GM23338 (cell line): ENCODE data around the gene IRX2. TPM values are rescaled to one million over a fixed set of nuclear protein-coding genes. Genes with fewer than 3 reads are reported as not detected.

ENCODE experiments used
- ATAC-seq: fragments of 200-7000 bp; cut with Tn5 transposase; 3 replicates; pipeline ENCODE4 v1.9.1; 2020
- DNase-seq: peaks from one replicate; pipeline ENCODE4 v3.0.0-alpha.2; 2015; ENCODE audit warnings: low spot score
- H2AFZ ChIP-seq: fragments of 200-600 bp; sonication (generic); 2 replicates; pipeline ENCODE4 v1.8.0; 2016; ENCODE audit warnings: antibody characterized with exemption, mild to moderate bottlenecking, moderate library complexity
- H3F3A ChIP-seq: fragments of 200-600 bp; sonication (generic); replicated peaks from 2 replicates; pipeline ENCODE4 v1.8.0; 2017; ENCODE audit warnings: antibody characterized with exemption, mixed run types, low read depth
- H3K27ac ChIP-seq: fragments of 200-600 bp; sonication (generic); 2 replicates; pipeline ENCODE4 v1.6.1; 2016; ENCODE audit warnings: low read depth
- H3K27me3 ChIP-seq: fragments of 200-600 bp; sonication (generic); 2 replicates; pipeline ENCODE4 v1.8.0; 2016; ENCODE audit warnings: mild to moderate bottlenecking, mixed run types, moderate library complexity; ENCODE audit not compliant: insufficient read depth
- H3K36me3 ChIP-seq: fragments of 200-600 bp; sonication (generic); 2 replicates; pipeline ENCODE4 v1.8.0; 2016; ENCODE audit warnings: mild to moderate bottlenecking; ENCODE audit not compliant: insufficient read depth
- H3K4me1 ChIP-seq: fragments of 200-600 bp; sonication (generic); 2 replicates; pipeline ENCODE4 v1.8.0; 2016; ENCODE audit warnings: mild to moderate bottlenecking, moderate library complexity; ENCODE audit not compliant: insufficient read depth
- H3K4me2 ChIP-seq: fragments of 200-600 bp; sonication (generic); 2 replicates; pipeline ENCODE4 v1.7.1; 2017; ENCODE audit warnings: mixed run types
- H3K4me3 ChIP-seq: fragments of 200-600 bp; sonication (generic); 2 replicates; pipeline ENCODE4 v1.6.1; 2016; ENCODE audit warnings: mixed run types
- H3K79me2 ChIP-seq: fragments of 200-600 bp; sonication (generic); replicated peaks from 2 replicates; pipeline ENCODE4 v1.8.0; 2017; ENCODE audit warnings: mild to moderate bottlenecking; ENCODE audit not compliant: insufficient read depth
- H3K9me2 ChIP-seq: fragments of 200-600 bp; sonication (generic); 2 replicates; pipeline ENCODE4 v1.8.0; 2017; ENCODE audit not compliant: insufficient read depth
- H4K20me1 ChIP-seq: fragments of 200-600 bp; sonication (generic); replicated peaks from 2 replicates; pipeline ENCODE4 v1.8.0; 2017; ENCODE audit warnings: mild to moderate bottlenecking; ENCODE audit not compliant: insufficient read depth
- H3K27ac Mint-ChIP-seq: 2 replicates; pipeline ENCODE4 v1.8.0; 2020; ENCODE audit warnings: inconsistent platforms, mild to moderate bottlenecking, moderate library complexity, mixed read lengths
- H3K27me3 Mint-ChIP-seq: 3 replicates; pipeline ENCODE4 v1.8.0; 2022; ENCODE audit warnings: low read depth, mild to moderate bottlenecking, moderate library complexity, mixed read lengths, inconsistent platforms; ENCODE audit not compliant: insufficient read depth, poor library complexity
- H3K36me3 Mint-ChIP-seq: 3 replicates; pipeline ENCODE4 v1.8.0; 2021; ENCODE audit warnings: low read depth, mild to moderate bottlenecking, inconsistent platforms, moderate library complexity, mixed read lengths
- H3K4me1 Mint-ChIP-seq: 3 replicates; pipeline ENCODE4 v1.8.0; 2020; ENCODE audit warnings: mild to moderate bottlenecking, inconsistent platforms, mixed read lengths
- H3K4me3 Mint-ChIP-seq: 3 replicates; pipeline ENCODE4 v1.8.0; 2021; ENCODE audit warnings: moderate library complexity, mild to moderate bottlenecking, inconsistent platforms, mixed read lengths
- H3K9me3 Mint-ChIP-seq: 3 replicates; pipeline ENCODE4 v1.8.0; 2020; ENCODE audit warnings: moderate library complexity, mild to moderate bottlenecking, inconsistent platforms, mixed read lengths
- CREB1 ChIP-seq: fragments of 250-450 bp; sonication (Bioruptor Pico); IDR thresholded peaks from 2 replicates; pipeline ENCODE4 v1.5.0; 2020; ENCODE audit warnings: low read depth, mild to moderate bottlenecking, moderate library complexity
- EZH2 ChIP-seq: fragments of 200-600 bp; sonication (generic); IDR thresholded peaks from one replicate; pipeline ENCODE4 v1.8.0; 2017; ENCODE audit warnings: antibody characterized with exemption, mild to moderate bottlenecking, low read depth; ENCODE audit not compliant: unreplicated experiment
- EZH2phosphoT487 ChIP-seq: fragments of 200-600 bp; sonication (generic); IDR thresholded peaks from one replicate; pipeline ENCODE4 v1.8.1; 2018; ENCODE audit warnings: antibody characterized with exemption; ENCODE audit not compliant: unreplicated experiment
- JUNB ChIP-seq: IDR thresholded peaks from one replicate; pipeline ENCODE4 v1.6.1; 2016; ENCODE audit warnings: antibody characterized with exemption; ENCODE audit not compliant: unreplicated experiment
- NANOG ChIP-seq: IDR thresholded peaks from 2 replicates; pipeline ENCODE4 v1.6.1; 2016; ENCODE audit warnings: antibody characterized with exemption, borderline replicate concordance
- POLR2AphosphoS5 ChIP-seq: IDR thresholded peaks from 2 replicates; pipeline ENCODE4 v1.6.1; 2016; ENCODE audit warnings: antibody characterized with exemption, low read depth
- REST ChIP-seq: IDR thresholded peaks from one replicate; pipeline ENCODE4 v1.6.1; 2018; ENCODE audit warnings: antibody characterized with exemption; ENCODE audit not compliant: unreplicated experiment
- STAT1 ChIP-seq: IDR thresholded peaks from one replicate; pipeline ENCODE4 v1.6.1; 2016; ENCODE audit warnings: antibody characterized with exemption; ENCODE audit not compliant: unreplicated experiment
- ZNF114 ChIP-seq: fragments of 250-450 bp; sonication (Bioruptor Pico); IDR thresholded peaks from 2 replicates; pipeline ENCODE4 v1.5.0; 2020; ENCODE audit warnings: mild to moderate bottlenecking, moderate library complexity
- ZNF331 ChIP-seq: fragments of 250-450 bp; sonication (Bioruptor Pico); IDR thresholded peaks from 2 replicates; pipeline ENCODE4 v1.5.0; 2020; ENCODE audit warnings: low read depth, mild to moderate bottlenecking, moderate library complexity
- polyA plus RNA-seq: library from polyadenylated mRNA; unstranded; fragments of >200 nt; fragmentation: Nextera tagmentation; extraction: Ambion mirVana; gene quantifications from 2 replicates; pipeline ENCODE4 v1.2.1, GENCODE V29; 2016
- total RNA-seq: library from RNA; depleted of rRNA; stranded (reverse); fragments of >200 nt; shearing (Covaris generic); gene quantifications from 2 replicates; pipeline ENCODE4 v1.2.3, GENCODE V29; 2014
- TF ChIP-seq, protein P1 (sequence below), 2 experiments: fragments of 200-600 bp in 1 of 2; sonication (generic) in 1 of 2; conservative IDR thresholded peaks; 2 replicates each; pipeline versions ENCODE4 v1.5.1 to v1.6.1; 2016 to 2017; ENCODE audit warnings: antibody characterized with exemption in 2 of 2, low read depth in 2 of 2, mild to moderate bottlenecking in 2 of 2, moderate library complexity in 1 of 2
- TF ChIP-seq, protein P2 (sequence below): IDR thresholded peaks from 2 replicates; pipeline ENCODE4 v1.6.1; 2016; ENCODE audit warnings: antibody characterized with exemption
- TF ChIP-seq, protein P3 (sequence below): fragments of 250-450 bp; sonication (Bioruptor Pico); IDR thresholded peaks from 2 replicates; pipeline ENCODE4 v1.5.0; 2020; ENCODE audit warnings: mild to moderate bottlenecking, moderate library complexity

Gene IRX2
- total and polyA plus RNA-seq, 2 experiments from 2014 or later = 13.6 to 25.3 TPM

DNA sequence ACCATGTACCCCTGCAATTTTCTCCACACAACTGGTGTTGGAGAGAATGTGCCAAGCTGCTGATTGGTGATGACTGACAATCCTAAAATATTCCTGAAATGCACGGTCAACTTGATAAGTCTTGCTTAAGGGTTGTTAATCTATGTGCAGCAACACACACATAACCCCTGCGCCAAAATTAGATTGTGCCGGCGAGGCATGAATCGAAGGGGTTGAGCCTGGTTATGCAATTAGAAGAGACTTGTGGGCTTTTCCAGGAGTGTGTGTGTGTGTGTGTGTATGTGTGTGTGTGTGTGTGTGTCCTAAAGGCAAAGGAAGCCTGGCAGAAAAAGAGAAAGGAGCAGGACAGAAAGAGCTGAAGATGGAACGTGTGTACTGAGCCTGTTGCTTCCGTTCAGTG lies 22.3 kb downstream of the IRX2 start:
- H3K27ac ChIP-seq = no peak overlapping the region
- H2AFZ ChIP-seq = no peak overlapping the region
- Mint-ChIP-seq H3K27ac (no peak overlapping the region), H3K4me1 (peaks cover 3% of the 10 kb centered on the region), H3K4me3 (no peak overlapping the region), H3K36me3 (no peaks in the 10 kb centered on the region), H3K9me3 (no peaks in the 10 kb centered on the region), H3K27me3 (peaks cover 7% of the 10 kb centered on the region)
- H4K20me1 ChIP-seq = no peaks in the 10 kb centered on the region
- TF ChIP-seq JUNB (no peak), POLR2AphosphoS5 (no peak), ZNF331 (CRISPR knock-in tag) (no peak), ZNF114 (CRISPR knock-in tag) (no peak), EZH2 (no peak), NANOG (no peak), REST (no peak), EZH2phosphoT487 (no peak), CREB1 (CRISPR knock-in tag) (no peak), STAT1 (no peak)
- TF ChIP-seq, protein P1, sequence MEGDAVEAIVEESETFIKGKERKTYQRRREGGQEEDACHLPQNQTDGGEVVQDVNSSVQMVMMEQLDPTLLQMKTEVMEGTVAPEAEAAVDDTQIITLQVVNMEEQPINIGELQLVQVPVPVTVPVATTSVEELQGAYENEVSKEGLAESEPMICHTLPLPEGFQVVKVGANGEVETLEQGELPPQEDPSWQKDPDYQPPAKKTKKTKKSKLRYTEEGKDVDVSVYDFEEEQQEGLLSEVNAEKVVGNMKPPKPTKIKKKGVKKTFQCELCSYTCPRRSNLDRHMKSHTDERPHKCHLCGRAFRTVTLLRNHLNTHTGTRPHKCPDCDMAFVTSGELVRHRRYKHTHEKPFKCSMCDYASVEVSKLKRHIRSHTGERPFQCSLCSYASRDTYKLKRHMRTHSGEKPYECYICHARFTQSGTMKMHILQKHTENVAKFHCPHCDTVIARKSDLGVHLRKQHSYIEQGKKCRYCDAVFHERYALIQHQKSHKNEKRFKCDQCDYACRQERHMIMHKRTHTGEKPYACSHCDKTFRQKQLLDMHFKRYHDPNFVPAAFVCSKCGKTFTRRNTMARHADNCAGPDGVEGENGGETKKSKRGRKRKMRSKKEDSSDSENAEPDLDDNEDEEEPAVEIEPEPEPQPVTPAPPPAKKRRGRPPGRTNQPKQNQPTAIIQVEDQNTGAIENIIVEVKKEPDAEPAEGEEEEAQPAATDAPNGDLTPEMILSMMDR (conservative IDR thresholded peaks at IDR 0.05; ENCODE audit: low read depth in 2 of 2) = no peak
- TF ChIP-seq, protein P2, sequence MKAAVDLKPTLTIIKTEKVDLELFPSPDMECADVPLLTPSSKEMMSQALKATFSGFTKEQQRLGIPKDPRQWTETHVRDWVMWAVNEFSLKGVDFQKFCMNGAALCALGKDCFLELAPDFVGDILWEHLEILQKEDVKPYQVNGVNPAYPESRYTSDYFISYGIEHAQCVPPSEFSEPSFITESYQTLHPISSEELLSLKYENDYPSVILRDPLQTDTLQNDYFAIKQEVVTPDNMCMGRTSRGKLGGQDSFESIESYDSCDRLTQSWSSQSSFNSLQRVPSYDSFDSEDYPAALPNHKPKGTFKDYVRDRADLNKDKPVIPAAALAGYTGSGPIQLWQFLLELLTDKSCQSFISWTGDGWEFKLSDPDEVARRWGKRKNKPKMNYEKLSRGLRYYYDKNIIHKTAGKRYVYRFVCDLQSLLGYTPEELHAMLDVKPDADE = no peak
- TF ChIP-seq, protein P3, sequence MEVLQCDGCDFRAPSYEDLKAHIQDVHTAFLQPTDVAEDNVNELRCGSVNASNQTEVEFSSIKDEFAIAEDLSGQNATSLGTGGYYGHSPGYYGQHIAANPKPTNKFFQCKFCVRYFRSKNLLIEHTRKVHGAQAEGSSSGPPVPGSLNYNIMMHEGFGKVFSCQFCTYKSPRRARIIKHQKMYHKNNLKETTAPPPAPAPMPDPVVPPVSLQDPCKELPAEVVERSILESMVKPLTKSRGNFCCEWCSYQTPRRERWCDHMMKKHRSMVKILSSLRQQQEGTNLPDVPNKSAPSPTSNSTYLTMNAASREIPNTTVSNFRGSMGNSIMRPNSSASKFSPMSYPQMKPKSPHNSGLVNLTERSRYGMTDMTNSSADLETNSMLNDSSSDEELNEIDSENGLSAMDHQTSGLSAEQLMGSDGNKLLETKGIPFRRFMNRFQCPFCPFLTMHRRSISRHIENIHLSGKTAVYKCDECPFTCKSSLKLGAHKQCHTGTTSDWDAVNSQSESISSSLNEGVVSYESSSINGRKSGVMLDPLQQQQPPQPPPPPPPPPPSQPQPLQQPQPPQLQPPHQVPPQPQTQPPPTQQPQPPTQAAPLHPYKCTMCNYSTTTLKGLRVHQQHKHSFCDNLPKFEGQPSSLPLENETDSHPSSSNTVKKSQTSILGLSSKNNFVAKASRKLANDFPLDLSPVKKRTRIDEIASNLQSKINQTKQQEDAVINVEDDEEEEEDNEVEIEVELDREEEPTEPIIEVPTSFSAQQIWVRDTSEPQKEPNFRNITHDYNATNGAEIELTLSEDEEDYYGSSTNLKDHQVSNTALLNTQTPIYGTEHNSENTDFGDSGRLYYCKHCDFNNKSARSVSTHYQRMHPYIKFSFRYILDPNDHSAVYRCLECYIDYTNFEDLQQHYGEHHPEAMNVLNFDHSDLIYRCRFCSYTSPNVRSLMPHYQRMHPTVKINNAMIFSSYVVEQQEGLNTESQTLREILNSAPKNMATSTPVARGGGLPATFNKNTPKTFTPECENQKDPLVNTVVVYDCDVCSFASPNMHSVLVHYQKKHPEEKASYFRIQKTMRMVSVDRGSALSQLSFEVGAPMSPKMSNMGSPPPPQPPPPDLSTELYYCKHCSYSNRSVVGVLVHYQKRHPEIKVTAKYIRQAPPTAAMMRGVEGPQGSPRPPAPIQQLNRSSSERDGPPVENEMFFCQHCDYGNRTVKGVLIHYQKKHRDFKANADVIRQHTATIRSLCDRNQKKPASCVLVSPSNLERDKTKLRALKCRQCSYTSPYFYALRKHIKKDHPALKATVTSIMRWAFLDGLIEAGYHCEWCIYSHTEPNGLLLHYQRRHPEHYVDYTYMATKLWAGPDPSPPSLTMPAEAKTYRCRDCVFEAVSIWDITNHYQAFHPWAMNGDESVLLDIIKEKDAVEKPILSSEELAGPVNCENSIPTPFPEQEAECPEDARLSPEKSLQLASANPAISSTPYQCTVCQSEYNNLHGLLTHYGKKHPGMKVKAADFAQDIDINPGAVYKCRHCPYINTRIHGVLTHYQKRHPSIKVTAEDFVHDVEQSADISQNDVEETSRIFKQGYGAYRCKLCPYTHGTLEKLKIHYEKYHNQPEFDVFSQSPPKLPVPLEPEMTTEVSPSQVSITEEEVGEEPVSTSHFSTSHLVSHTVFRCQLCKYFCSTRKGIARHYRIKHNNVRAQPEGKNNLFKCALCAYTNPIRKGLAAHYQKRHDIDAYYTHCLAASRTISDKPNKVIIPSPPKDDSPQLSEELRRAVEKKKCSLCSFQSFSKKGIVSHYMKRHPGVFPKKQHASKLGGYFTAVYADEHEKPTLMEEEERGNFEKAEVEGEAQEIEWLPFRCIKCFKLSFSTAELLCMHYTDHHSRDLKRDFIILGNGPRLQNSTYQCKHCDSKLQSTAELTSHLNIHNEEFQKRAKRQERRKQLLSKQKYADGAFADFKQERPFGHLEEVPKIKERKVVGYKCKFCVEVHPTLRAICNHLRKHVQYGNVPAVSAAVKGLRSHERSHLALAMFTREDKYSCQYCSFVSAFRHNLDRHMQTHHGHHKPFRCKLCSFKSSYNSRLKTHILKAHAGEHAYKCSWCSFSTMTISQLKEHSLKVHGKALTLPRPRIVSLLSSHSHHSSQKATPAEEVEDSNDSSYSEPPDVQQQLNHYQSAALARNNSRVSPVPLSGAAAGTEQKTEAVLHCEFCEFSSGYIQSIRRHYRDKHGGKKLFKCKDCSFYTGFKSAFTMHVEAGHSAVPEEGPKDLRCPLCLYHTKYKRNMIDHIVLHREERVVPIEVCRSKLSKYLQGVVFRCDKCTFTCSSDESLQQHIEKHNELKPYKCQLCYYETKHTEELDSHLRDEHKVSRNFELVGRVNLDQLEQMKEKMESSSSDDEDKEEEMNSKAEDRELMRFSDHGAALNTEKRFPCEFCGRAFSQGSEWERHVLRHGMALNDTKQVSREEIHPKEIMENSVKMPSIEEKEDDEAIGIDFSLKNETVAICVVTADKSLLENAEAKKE (CRISPR knock-in tag) = no peak
- DNase-seq = no peak
- H3K4me3 ChIP-seq = no peak overlapping the region
- H3K27me3 ChIP-seq = peaks cover 6% of the 10 kb centered on the region
- H3K79me2 ChIP-seq = no peaks in the 10 kb centered on the region
- no peaks in the 10 kb centered on the region for H3K4me1 ChIP-seq
- no peaks in the 10 kb centered on the region for H3F3A ChIP-seq
- H3K4me2 ChIP-seq = no peak overlapping the region
- H3K36me3 ChIP-seq = no peaks in the 10 kb centered on the region
- no peak for ATAC-seq
- no peaks in the 10 kb centered on the region for H3K9me2 ChIP-seq
